ENCODE data around the gene PLXNA4. TPM values are rescaled to one million over a fixed set of nuclear protein-coding genes. Genes with fewer than 3 reads are reported as not detected.

The PLXNA4 gene
- total RNA-seq, 1 donor from 2014 or later: 3.3 TPM

DNA sequence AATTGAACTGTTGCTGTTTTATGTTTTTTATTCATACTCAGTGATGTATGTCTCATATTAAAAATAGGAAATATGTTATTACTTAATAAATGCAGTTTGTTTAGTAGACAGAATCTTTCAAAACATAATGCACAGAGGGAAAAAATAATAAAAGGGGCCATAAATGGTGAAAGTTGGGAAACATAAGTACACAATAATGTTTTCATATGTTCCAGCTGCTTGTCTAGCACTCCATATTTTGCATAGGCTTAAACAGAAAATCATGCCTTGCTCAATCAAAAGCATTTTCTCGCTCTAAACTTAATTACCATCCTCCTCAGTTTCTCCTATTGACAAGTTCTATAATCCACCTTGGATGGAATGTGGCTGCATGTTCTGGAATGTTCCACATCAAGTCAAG, 333.2 kb downstream of the PLXNA4 start:
- H3K27ac ChIP-seq (ENCODE audit: low read depth, low read length): no peak overlapping the region
- no peaks in the 10 kb centered on the region for H3K27me3 ChIP-seq (ENCODE audit: insufficient read depth, low read length)
- H4K20me1 ChIP-seq (ENCODE audit: insufficient read depth, low read length): no peaks in the 10 kb centered on the region
- peaks cover 11% of the 10 kb centered on the region for H3K4me1 Mint-ChIP-seq (ENCODE audit: low read depth, unreplicated experiment)
- peaks cover 5% of the 10 kb centered on the region for H3K9me3 ChIP-seq (ENCODE audit: insufficient read depth, low read depth, low read length)
- H3K4me1 ChIP-seq (ENCODE audit: insufficient read depth, low read length): no peaks in the 10 kb centered on the region
- no peak overlapping the region for H3K4me2 ChIP-seq (ENCODE audit: low read length)
- no peak overlapping the region for H3K27ac Mint-ChIP-seq (ENCODE audit: unreplicated experiment)
- no peak overlapping the region for H3K4me3 ChIP-seq (ENCODE audit: insufficient read depth, low read depth, low read length)
- no peak for TF ChIP-seq EZH2 (IDR thresholded peaks at IDR 0.05; ENCODE audit: insufficient read depth, low read length)
- TF ChIP-seq, protein P1, sequence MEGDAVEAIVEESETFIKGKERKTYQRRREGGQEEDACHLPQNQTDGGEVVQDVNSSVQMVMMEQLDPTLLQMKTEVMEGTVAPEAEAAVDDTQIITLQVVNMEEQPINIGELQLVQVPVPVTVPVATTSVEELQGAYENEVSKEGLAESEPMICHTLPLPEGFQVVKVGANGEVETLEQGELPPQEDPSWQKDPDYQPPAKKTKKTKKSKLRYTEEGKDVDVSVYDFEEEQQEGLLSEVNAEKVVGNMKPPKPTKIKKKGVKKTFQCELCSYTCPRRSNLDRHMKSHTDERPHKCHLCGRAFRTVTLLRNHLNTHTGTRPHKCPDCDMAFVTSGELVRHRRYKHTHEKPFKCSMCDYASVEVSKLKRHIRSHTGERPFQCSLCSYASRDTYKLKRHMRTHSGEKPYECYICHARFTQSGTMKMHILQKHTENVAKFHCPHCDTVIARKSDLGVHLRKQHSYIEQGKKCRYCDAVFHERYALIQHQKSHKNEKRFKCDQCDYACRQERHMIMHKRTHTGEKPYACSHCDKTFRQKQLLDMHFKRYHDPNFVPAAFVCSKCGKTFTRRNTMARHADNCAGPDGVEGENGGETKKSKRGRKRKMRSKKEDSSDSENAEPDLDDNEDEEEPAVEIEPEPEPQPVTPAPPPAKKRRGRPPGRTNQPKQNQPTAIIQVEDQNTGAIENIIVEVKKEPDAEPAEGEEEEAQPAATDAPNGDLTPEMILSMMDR (IDR thresholded peaks at IDR 0.05; ENCODE audit: insufficient read depth, low read depth, low read length): no peak
- H2AFZ ChIP-seq (ENCODE audit: low read depth, low read length): no peak overlapping the region
- no peak for DNase-seq (ENCODE audit: low read depth)
- H3K79me2 ChIP-seq (ENCODE audit: insufficient read depth, low read length): no peaks in the 10 kb centered on the region
- no peak overlapping the region for H3K4me3 Mint-ChIP-seq (ENCODE audit: unreplicated experiment)
- peaks cover 3% of the 10 kb centered on the region for H3K36me3 Mint-ChIP-seq (ENCODE audit: low read depth, unreplicated experiment)
- H3K9ac ChIP-seq (ENCODE audit: low read length): no peak overlapping the region
- no peaks in the 10 kb centered on the region for H3K36me3 ChIP-seq (ENCODE audit: insufficient read depth, low read length)
- FAIRE-seq: no peak
- H3K27me3 Mint-ChIP-seq (ENCODE audit: low read depth, unreplicated experiment): peaks cover 7% of the 10 kb centered on the region
- H3K9me3 Mint-ChIP-seq (ENCODE audit: unreplicated experiment): peaks cover 8% of the 10 kb centered on the region

- no peak overlapping the region for H3K27ac Mint-ChIP-seq (ENCODE audit: unreplicated experiment)
- FAIRE-seq: no peak
- peaks cover 5% of the 10 kb centered on the region for H3K9me3 ChIP-seq (ENCODE audit: insufficient read depth, low read depth, low read length)
- H3K27ac ChIP-seq (ENCODE audit: low read depth, low read length): no peak overlapping the region
- no peaks in the 10 kb centered on the region for H3K27me3 ChIP-seq (ENCODE audit: insufficient read depth, low read length)
- TF ChIP-seq, protein P1 (IDR thresholded peaks at IDR 0.05; ENCODE audit: insufficient read depth, low read depth, low read length): no peak
- no peak for TF ChIP-seq EZH2 (IDR thresholded peaks at IDR 0.05; ENCODE audit: insufficient read depth, low read length)
- no peak overlapping the region for H3K4me3 Mint-ChIP-seq (ENCODE audit: unreplicated experiment)
- peaks cover 11% of the 10 kb centered on the region for H3K4me1 Mint-ChIP-seq (ENCODE audit: low read depth, unreplicated experiment)
- no peak overlapping the region for H3K4me3 ChIP-seq (ENCODE audit: insufficient read depth, low read depth, low read length)
- no peaks in the 10 kb centered on the region for H4K20me1 ChIP-seq (ENCODE audit: insufficient read depth, low read length)
- no peaks in the 10 kb centered on the region for H3K79me2 ChIP-seq (ENCODE audit: insufficient read depth, low read length)
- no peak for DNase-seq (ENCODE audit: low read depth)
- H3K36me3 ChIP-seq (ENCODE audit: insufficient read depth, low read length): no peaks in the 10 kb centered on the region
- H3K4me2 ChIP-seq (ENCODE audit: low read length): no peak overlapping the region
- no peaks in the 10 kb centered on the region for H3K4me1 ChIP-seq (ENCODE audit: insufficient read depth, low read length)
- H3K9ac ChIP-seq (ENCODE audit: low read length): no peak overlapping the region
- peaks cover 3% of the 10 kb centered on the region for H3K36me3 Mint-ChIP-seq (ENCODE audit: low read depth, unreplicated experiment)
- H3K9me3 Mint-ChIP-seq (ENCODE audit: unreplicated experiment): peaks cover 8% of the 10 kb centered on the region
- H3K27me3 Mint-ChIP-seq (ENCODE audit: low read depth, unreplicated experiment): peaks cover 7% of the 10 kb centered on the region
- no peak overlapping the region for H2AFZ ChIP-seq (ENCODE audit: low read depth, low read length)
These were observed 334.0 kb downstream of the PLXNA4 start for GRCh38 chr7:132242192-132242812.

DNA sequence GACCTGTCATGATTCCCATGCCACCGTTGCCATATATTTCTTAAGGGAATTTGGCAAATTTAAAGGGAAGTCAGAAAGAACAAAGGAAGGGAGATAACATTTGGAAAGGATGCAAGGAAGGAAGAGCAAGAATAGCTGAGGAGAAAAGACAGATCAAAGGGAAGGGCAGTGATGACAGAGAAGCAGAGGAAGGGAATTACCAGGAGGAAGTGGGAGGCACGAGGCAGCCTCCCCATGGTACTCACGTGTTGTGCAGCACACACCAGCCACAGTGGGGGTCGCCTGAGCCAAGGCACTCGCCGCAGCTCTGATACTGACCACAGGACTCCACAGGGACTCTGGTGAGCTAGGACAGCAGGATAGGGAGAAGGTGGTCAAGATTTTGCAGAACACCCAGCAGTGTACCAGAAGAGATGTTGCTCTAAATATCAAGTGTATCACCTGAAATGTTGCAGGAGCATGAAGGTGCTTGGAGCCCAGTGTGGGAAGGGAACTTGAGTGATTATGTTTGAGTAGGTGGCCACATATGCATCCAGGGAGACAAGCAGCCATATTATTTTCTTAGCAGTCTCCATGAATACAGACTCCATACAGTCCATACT, 335.3 kb downstream of the PLXNA4 start:
- H3K36me3 ChIP-seq (ENCODE audit: insufficient read depth, low read length): no peaks in the 10 kb centered on the region
- H3K27me3 ChIP-seq (ENCODE audit: insufficient read depth, low read length): no peaks in the 10 kb centered on the region
- peaks cover 5% of the 10 kb centered on the region for H3K9me3 ChIP-seq (ENCODE audit: insufficient read depth, low read depth, low read length)
- no peak overlapping the region for H3K9ac ChIP-seq (ENCODE audit: low read length)
- no peak overlapping the region for H3K27ac ChIP-seq (ENCODE audit: low read depth, low read length)
- no peak for TF ChIP-seq EZH2 (IDR thresholded peaks at IDR 0.05; ENCODE audit: insufficient read depth, low read length)
- TF ChIP-seq, protein P1 (IDR thresholded peaks at IDR 0.05; ENCODE audit: insufficient read depth, low read depth, low read length): no peak
- H3K4me3 ChIP-seq (ENCODE audit: insufficient read depth, low read depth, low read length): no peak overlapping the region
- H4K20me1 ChIP-seq (ENCODE audit: insufficient read depth, low read length): no peaks in the 10 kb centered on the region
- no peak overlapping the region for H3K27ac Mint-ChIP-seq (ENCODE audit: unreplicated experiment)
- H3K4me1 Mint-ChIP-seq (ENCODE audit: low read depth, unreplicated experiment): peaks cover 11% of the 10 kb centered on the region
- H3K27me3 Mint-ChIP-seq (ENCODE audit: low read depth, unreplicated experiment): peaks cover 19% of the 10 kb centered on the region
- no peaks in the 10 kb centered on the region for H3K4me1 ChIP-seq (ENCODE audit: insufficient read depth, low read length)
- FAIRE-seq: no peak
- no peak overlapping the region for H3K4me2 ChIP-seq (ENCODE audit: low read length)
- H3K36me3 Mint-ChIP-seq (ENCODE audit: low read depth, unreplicated experiment): no peaks in the 10 kb centered on the region
- no peaks in the 10 kb centered on the region for H3K79me2 ChIP-seq (ENCODE audit: insufficient read depth, low read length)
- H3K4me3 Mint-ChIP-seq (ENCODE audit: unreplicated experiment): no peak overlapping the region
- H2AFZ ChIP-seq (ENCODE audit: low read depth, low read length): no peak overlapping the region
- peaks cover 1% of the 10 kb centered on the region for H3K9me3 Mint-ChIP-seq (ENCODE audit: unreplicated experiment)
- DNase-seq (ENCODE audit: low read depth): no peak

Data from astrocyte (in vitro differentiated cells and primary cell).